H7 (cell line): ENCODE data around the gene ZNF823. TPM values are rescaled to one million over a fixed set of nuclear protein-coding genes. Genes with fewer than 3 reads are reported as not detected.
"Not testable (repeated sequence)": the region's sequence is repeated elsewhere in the genome, so short reads cannot be mapped to it uniquely, and the experiment has no call there.

ENCODE experiments used
- DNase-seq: peaks from one replicate; pipeline ENCODE4 v3.0.0; 2012
- H3K27me3 ChIP-seq: 2 replicates; pipeline ENCODE4 v1.6.0; 2011; ENCODE audit warnings: mild to moderate bottlenecking, low read length; ENCODE audit not compliant: control insufficient read depth, insufficient read depth
- H3K36me3 ChIP-seq: replicated peaks from 2 replicates; pipeline ENCODE4 v1.5.1; 2011; ENCODE audit warnings: low read length; ENCODE audit not compliant: control insufficient read depth, insufficient read depth
- H3K4me3 ChIP-seq: 2 replicates; pipeline ENCODE4 v1.5.1; 2011; ENCODE audit warnings: low read depth, mild to moderate bottlenecking, control low read depth, low read length, moderate library complexity; ENCODE audit not compliant: insufficient read depth
- total RNA-seq: library from RNA; depleted of rRNA; stranded (reverse); fragments of >200 nt; shearing (Covaris generic); gene quantifications from 2 replicates; pipeline ENCODE4 v1.2.3, GENCODE V29; 2014; rRNA removed

The ZNF823 gene
- total RNA-seq, 1 experiment from 2014 or later, result not detected

- Histone ChIP-seq H3K36me3 (peaks cover 1% of the 10 kb centered on the region), H3K4me3 (no peak overlapping the region), H3K27me3 (no peaks in the 10 kb centered on the region; the same call in 1 of the 2 replicates)
- DNase-seq, result no peak
These were observed 60.2 kb downstream of the ZNF823 start for GRCh38 chr19:11678504-11678903.

DNA sequence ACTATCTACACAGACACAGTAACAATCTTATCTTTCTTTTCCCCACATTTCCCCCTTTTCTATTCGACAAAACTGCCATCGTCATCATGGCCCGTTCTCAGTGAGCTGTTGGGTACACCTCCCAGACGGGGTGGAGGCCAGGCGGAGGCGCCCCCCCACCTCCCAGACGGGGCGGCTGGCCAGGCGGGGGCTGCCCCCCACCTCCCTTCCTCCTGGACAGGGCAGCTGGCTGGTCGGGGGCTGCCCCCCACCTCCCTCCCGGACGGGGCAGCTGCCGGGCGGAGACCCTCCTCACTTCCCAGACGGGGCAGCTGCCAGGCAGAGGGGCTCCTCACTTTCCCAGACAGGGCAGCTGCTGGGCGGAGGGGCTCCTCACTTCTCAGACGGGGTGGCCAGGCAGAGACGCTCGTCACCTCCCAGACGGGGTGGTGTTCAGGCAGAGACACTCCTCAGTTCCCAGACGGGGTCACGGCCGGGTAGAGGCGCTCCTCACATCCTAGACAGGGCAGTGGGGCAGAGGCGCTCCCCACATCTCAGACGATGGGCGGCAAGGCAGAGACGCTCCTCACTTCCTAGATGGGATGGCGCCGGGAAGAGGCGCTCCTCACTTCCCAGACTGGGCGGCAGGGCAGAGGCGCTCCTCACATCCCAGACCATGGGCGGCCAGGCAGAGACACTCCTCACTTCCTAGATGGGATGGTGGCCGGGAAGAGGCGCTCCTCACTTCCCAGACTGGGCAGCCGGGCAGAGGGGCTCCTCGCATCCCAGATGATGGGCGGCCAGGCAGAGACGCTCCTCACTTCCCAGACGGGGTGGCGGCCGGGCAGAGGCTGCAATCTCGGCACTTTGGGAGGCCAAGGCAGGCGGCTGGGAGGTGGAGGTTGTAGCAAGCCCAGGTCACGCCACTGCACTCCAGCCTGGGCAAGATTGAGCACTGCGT is 61.8 kb downstream of the ZNF823 start:
- not testable (repeated sequence) for H3K36me3 ChIP-seq, H3K27me3 ChIP-seq, DNase-seq, H3K4me3 ChIP-seq

DNA sequence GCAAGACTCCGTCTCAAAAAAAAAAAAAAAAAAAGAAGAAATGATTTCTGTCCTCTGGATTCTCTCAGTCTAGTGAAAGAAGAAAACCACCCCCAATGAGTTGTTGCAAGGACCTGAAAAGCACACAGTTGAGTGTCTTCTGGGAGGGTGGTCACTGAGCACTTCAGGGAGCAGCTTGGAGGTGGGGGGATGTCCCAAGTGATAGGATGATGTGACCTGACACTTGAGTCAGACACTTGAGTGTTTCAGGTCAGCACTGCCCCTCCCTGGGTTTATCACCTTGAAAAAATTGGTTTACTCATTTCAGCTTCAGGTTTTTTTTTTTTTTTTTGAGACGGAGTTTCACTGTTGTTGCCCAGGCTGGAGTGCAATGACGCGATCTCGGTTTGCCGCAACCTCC is 63.2 kb downstream of the ZNF823 start:
- H3K27me3 ChIP-seq, result no peaks in the 10 kb centered on the region; the same call in 1 of the 2 replicates
- no peaks in the 10 kb centered on the region; the same call in 1 of the 2 replicates for H3K36me3 ChIP-seq
- H3K4me3 ChIP-seq, result no peak overlapping the region
- DNase-seq, result no peak

DNA sequence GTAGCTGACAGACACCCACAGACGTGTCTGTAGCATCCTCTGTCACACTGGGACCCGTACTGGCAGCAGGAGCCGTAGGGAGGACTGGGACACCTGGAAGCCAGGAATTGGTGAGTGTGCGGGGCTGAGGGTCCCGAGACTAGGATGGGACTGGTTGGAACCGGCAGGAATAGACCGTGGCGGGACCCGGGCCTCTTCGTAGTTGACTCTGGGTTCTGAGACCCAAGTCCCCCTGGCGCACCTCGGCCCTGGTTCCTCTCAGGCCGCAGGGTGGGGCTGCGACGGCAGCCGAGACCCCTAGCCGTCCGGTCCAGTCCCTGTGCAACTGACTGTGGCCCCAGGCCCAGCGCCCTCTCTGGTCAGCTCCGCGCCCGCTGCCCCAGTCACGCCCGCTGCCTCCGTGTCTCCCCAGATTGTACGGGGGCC is 64.7 kb downstream of the ZNF823 start:
- Histone ChIP-seq H3K36me3 (no peaks in the 10 kb centered on the region), H3K27me3 (no peaks in the 10 kb centered on the region; the same call in 1 of the 2 replicates), H3K4me3 (peak overlapping the region; percentile 47; the same call in 1 of the 2 replicates)
- DNase-seq, result peak; percentile 86

- no peaks in the 10 kb centered on the region; the same call in 1 of the 2 replicates for H3K27me3 ChIP-seq
- DNase-seq, result peak; percentile 92
- no peaks in the 10 kb centered on the region for H3K36me3 ChIP-seq
- H3K4me3 ChIP-seq, result peak overlapping the region; percentile 47; the same call in 1 of the 2 replicates
These were observed 65.1 kb downstream of the ZNF823 start for GRCh38 chr19:11673608-11674041.

Other genes with a start within 250 kb of the ZNF823 start
- 8.5 and 9.8 TPM in 2 replicates for gene ZNF653, start 233.1 kb downstream of the ZNF823 start, total RNA-seq
- 72.4 and 77.5 TPM in 2 replicates for gene ECSIT, start 209.8 kb downstream of the ZNF823 start, total RNA-seq
- 24.1 and 26.7 TPM in 2 replicates for gene CNN1, start 200.1 kb downstream of the ZNF823 start, total RNA-seq
- 48.2 and 66.7 TPM in 2 replicates for gene ELOF1, start 179.7 kb downstream of the ZNF823 start, total RNA-seq
- gene ACP5, start 161.3 kb downstream of the ZNF823 start, total RNA-seq, result 1.0 and 3.7 TPM in 2 replicates
- 20.1 and 24.2 TPM in 2 replicates for gene ZNF627, start 141.5 kb downstream of the ZNF823 start, total RNA-seq
- not detected in 2 replicates for gene ZNF441, start 28.1 kb upstream of the ZNF823 start, total RNA-seq
- 0.03 TPM in 1 of 2 replicates, not detected in the other for gene ZNF491, start 59.6 kb upstream of the ZNF823 start, total RNA-seq
- gene ZNF440, start 75.3 kb upstream of the ZNF823 start, total RNA-seq, result 0.55 TPM in 1 of 2 replicates, not detected in the other
- not detected in 2 replicates for gene ZNF439, start 109.8 kb upstream of the ZNF823 start, total RNA-seq
- 0.07 TPM in 1 of 2 replicates, not detected in the other for gene ZNF69, start 148.8 kb upstream of the ZNF823 start, total RNA-seq
- 0.03 and 0.41 TPM in 2 replicates for gene ZNF700, start 186.2 kb upstream of the ZNF823 start, total RNA-seq
- gene ZNF763, start 226.1 kb upstream of the ZNF823 start, total RNA-seq, result 0.33 TPM in 1 of 2 replicates, not detected in the other